Activated CD8-positive, alpha-beta memory T cell treated with anti-CD3 and anti-CD28 coated beads for 48 hours (primary cell): ENCODE measurements around the gene MAPKAPK2.
"Not testable (repeated sequence)": the region's sequence is repeated elsewhere in the genome, so short reads cannot be mapped to it uniquely, and the experiment has no call there.

Experiments
- DNase-seq, 3 experiments: peaks; one replicate each; pipeline ENCODE4 v3.0.0-alpha.2; 2020; ENCODE audit warnings: low read depth in 2 of 3, low spot score in 2 of 3

The MAPKAPK2 gene

GRCh38 chr1:206684478-206685333 lies at the start of gene MAPKAPK2:
MAPKAPK2 (plus strand) TSS chr1:206684905; CDS start chr1:206685230, 325 bp downstream.
- peak; percentile 48 to 68 (median 60) for DNase-seq

GRCh38 chr1:206635080-206635977 lies 49.4 kb upstream of the MAPKAPK2 start, which contains the start of gene DYRK3:
DYRK3 (plus strand) TSS chr1:206635536; CDS start chr1:206635704, 168 bp downstream.
- peak; percentile 81 to 93 (median 92) for DNase-seq

GRCh38 chr1:206635978-206636345 lies 48.7 kb upstream of the MAPKAPK2 start:
- DNase-seq, result no peak

GRCh38 chr1:206636671-206637070 lies 48.0 kb upstream of the MAPKAPK2 start:
- DNase-seq, result no peak

DNA sequence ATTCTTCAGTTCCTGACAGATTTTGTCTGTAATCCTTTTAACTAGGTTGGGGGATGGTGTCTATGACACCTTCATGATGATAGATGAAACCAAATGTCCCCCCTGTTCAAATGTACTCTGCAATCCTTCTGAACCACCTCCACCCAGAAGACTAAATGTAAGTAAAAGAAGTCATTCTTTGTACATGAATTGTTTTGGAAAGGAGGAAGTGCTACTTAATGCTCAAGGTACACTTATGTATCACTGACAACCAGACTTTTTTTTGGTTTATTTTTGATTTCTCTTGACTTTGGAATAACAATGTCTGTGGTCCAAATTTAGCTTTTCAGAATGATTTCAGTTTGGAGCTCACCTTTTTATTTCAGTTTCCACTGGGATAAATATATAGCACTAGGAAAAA lies 47.1 kb upstream of the MAPKAPK2 start:
- no peak for DNase-seq

GRCh38 chr1:206642074-206642473 lies 42.6 kb upstream of the MAPKAPK2 start:
- DNase-seq, result not testable (repeated sequence)

- DNase-seq, result no peak
Observed at GRCh38 chr1:206643118-206643698, 41.5 kb upstream of the MAPKAPK2 start.

DNA sequence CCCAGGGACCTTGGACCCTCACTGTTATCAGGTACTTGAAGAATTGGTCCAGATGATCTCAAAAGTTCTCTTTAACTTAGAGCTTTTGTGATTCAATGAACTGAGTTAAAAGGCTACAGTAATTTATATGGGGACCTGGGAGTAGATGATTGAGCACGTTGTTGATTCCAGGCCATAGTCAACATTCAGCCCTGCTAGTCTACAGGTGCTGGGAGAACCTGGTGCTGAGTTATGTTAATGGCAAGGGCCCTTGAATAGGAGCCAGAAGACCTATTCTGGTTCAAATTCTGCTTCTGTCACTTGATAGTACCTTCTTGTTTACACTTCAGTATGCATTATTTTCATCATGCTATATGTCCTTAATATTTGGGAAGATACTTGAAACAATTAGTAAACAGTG lies 38.2 kb upstream of the MAPKAPK2 start:
- no peak for DNase-seq

DNA sequence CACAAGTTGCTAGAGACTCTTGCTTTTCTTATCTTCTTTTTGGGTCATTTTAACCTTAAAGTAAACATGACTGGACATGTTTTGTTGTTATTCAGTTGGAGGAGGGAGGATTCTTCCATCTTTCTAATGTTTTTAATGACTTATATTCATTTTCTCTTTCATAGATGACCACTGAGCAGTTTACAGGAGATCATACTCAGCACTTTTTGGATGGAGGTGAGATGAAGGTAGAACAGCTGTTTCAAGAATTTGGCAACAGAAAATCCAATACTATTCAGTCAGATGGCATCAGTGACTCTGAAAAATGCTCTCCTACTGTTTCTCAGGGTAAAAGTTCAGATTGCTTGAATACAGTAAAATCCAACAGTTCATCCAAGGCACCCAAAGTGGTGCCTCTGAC lies 37.5 kb upstream of the MAPKAPK2 start:
- DNase-seq, result no peak

DNA sequence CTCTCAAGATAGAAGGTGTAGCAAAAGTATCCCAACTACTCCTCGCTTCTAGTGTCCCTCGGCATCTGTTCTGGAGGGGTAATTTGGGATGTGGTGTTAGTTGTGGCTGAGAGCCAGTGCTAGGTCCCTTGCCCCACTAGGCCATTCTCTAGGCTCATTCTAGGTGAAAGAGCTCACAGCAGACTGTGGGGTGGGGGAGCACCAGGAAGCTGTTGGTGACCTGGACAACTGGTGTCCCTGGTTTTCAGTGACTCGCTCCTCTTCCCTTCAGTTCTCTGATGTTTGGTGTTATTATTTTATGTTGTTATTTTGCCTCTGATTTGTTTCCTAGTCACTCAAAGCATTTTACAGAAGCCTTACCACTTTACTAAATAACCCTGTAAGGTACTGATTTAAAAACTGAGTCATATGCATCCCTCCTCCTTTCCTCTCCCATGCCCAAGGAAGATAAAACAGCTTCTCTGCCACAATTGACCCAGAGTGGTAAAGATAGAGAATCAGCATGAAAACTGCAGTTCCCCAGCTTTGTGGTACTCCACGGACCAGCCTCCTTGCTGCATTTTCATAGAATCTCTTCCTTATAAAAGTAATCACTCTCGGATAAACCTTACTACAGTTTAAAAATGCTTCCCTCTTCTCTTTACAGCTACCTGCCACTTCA lies 35.3 kb upstream of the MAPKAPK2 start:
- no peak for DNase-seq

DNA sequence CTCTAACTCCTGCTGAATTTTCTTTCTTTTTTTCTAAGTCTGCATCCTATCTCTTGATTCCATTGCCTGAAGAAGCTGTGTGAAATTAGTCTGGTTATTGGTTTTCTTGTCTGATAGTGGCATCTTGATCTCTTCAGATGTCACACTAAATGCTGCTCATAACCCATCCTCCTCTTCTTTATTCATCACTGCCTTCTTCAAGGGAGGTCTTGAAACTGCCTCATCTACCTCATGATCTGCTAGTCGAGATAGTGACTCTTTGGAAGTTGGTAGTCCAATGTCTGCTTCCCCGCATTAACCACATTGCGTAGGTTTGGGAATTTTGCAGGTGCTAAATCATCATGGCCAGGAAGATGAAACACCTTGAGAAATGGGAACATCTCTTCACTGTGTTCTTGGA lies 33.7 kb upstream of the MAPKAPK2 start:
- no peak for DNase-seq

GRCh38 chr1:206651958-206652890 lies 32.5 kb upstream of the MAPKAPK2 start:
- no peak for DNase-seq

DNA sequence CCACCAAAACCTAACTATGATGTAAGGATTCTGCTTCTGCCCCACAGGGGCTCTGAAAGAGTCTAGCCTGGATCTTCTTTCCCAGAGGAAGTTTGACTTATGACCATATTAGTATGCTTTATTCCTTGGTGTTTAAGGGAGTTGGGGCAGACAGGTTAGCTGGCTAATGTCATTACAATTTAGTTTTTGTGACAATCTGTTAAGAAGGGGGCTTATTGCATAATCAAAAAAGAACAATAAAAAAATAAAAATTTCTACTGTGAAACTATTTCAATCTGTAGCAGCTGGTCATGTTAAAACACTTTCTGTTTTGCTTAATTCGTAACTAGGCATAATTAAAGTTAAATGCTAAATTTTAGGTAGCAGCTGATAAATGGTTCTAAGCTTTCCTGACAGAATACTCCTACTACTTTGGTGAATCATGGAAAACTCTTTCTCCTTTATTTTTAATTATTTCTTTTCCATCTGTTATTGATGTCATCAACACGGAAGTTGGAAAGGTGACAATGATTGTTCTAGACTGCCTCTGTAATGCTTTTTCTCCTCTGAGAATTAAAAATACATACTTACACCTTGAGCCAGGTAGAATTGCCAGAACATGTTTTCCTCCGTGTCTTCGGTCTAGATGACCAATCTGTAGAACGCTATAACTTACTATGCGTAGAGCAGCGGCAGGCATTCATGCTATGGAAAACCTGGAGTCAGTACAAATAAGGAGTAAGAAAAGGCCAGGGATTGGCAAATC lies 30.8 kb upstream of the MAPKAPK2 start:
- DNase-seq, result no peak

DNA sequence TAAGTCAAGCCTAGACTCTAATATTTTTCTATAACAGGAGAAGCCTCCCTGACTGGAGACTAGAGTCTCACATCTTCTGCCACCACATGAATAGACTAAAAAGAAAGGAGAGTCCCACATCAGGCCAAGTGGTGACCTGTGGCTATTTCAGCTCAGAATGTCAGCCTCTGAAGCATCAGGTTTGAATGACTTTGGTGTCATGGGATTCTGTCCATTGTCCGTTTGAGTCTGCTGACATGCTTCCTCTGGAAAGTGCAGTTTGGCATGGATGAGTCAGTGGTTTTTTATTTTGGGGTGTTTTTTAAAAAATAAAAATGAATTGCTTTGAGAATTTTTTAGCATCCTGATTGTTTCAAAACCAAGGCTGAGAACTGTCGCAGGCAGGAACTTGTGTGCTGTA lies 29.9 kb upstream of the MAPKAPK2 start:
- no peak for DNase-seq

DNA sequence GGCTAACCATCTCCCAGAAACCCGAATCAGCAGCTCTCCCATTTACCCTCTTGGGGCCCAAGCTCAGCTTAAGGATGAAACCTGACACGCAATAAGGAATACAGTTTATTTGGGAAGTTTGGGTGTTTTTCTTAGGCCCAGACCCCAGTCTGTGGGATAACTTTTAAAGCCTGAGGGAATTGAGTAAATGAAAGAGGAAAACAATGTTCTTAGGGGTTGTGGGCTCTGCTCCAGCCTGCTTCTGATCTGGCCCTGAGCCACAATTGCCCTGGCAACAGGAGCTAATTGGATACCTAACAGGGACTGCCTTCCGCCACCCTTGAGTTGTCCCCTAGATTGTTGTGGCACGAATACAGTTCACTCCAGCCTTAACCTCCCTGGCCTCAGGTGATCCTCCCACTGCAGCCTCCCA lies 29.2 kb upstream of the MAPKAPK2 start:
- DNase-seq, result no peak

- no peak for DNase-seq
Observed at GRCh38 chr1:206656936-206657335, 27.8 kb upstream of the MAPKAPK2 start.

- DNase-seq, result no peak
Observed at GRCh38 chr1:206657751-206658150, 27.0 kb upstream of the MAPKAPK2 start.

GRCh38 chr1:206658264-206658980 lies 26.3 kb upstream of the MAPKAPK2 start:
- peak in 1 of 3 experiments; percentile 50 for DNase-seq

- DNase-seq, result no peak
Observed at GRCh38 chr1:206658981-206659273, 25.8 kb upstream of the MAPKAPK2 start.
